Measurements from ENCODE around the gene ZBTB46.

DNA sequence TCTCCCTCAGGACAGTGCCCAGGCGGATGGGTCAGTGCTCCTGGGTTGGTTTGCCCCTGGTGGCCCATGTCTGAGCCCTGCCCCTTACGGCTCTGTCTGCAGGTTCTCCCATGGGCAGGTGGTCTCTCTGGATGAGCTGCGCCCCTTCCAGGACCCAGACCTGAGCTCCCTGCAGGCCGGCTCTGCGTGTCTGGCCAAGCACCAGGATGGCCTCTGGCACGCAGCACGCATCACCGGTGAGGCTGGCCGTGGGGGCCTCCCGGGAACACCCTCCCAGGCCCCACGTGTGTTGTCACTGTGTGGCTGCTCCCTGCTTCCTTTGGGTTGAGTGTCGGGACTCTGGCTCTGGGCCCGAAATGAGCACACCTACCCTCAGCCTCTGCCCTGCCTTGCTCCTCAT lies 97.9 kb downstream of the ZBTB46 start:
- TF ChIP-seq, protein P1, sequence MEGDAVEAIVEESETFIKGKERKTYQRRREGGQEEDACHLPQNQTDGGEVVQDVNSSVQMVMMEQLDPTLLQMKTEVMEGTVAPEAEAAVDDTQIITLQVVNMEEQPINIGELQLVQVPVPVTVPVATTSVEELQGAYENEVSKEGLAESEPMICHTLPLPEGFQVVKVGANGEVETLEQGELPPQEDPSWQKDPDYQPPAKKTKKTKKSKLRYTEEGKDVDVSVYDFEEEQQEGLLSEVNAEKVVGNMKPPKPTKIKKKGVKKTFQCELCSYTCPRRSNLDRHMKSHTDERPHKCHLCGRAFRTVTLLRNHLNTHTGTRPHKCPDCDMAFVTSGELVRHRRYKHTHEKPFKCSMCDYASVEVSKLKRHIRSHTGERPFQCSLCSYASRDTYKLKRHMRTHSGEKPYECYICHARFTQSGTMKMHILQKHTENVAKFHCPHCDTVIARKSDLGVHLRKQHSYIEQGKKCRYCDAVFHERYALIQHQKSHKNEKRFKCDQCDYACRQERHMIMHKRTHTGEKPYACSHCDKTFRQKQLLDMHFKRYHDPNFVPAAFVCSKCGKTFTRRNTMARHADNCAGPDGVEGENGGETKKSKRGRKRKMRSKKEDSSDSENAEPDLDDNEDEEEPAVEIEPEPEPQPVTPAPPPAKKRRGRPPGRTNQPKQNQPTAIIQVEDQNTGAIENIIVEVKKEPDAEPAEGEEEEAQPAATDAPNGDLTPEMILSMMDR (conservative IDR thresholded peaks at IDR 0.05; ENCODE audit: low read depth, low read length), result no peak
- no peak for TF ChIP-seq EZH2 (IDR thresholded peaks at IDR 0.05; ENCODE audit: borderline replicate concordance, low read depth, low read length, poor library complexity, severe bottlenecking)

All from A673 (cell line).